Trophoblast cell (in vitro differentiated cells and primary cell): Measurements from ENCODE around the gene PIAS4.
A peak's percentile ranks its signal among the peaks of the same experiment; 100 is the strongest.

Experiments used
- DNase-seq, 2 donors: peaks; one replicate each; pipeline ENCODE4 v3.0.0-alpha.2; 2016
- H2AFZ ChIP-seq: 2 replicates; pipeline ENCODE4 v1.6.1; 2013; ENCODE audit warnings: low read length, moderate library complexity, mild to moderate bottlenecking; ENCODE audit not compliant: insufficient read depth, poor library complexity
- H2AK5ac ChIP-seq: 2 replicates; pipeline ENCODE4 v1.6.1; 2013; ENCODE audit warnings: mild to moderate bottlenecking, low read length
- H2BK120ac ChIP-seq: 2 replicates; pipeline ENCODE4 v1.6.1; 2013; ENCODE audit warnings: low read length, mild to moderate bottlenecking, moderate library complexity; ENCODE audit not compliant: insufficient read depth, poor library complexity
- H2BK12ac ChIP-seq: 2 replicates; pipeline ENCODE4 v1.6.1; 2013; ENCODE audit warnings: mild to moderate bottlenecking, low read length, moderate library complexity
- H2BK5ac ChIP-seq: 2 replicates; pipeline ENCODE4 v1.6.1; 2013; ENCODE audit warnings: low read length, low read depth, moderate library complexity, mild to moderate bottlenecking; ENCODE audit not compliant: poor library complexity
- H3K14ac ChIP-seq: 2 replicates; pipeline ENCODE4 v1.6.1; 2013; ENCODE audit warnings: mild to moderate bottlenecking, low read length
- H3K18ac ChIP-seq: 2 replicates; pipeline ENCODE4 v1.6.1; 2013; ENCODE audit warnings: mild to moderate bottlenecking, low read length
- H3K23ac ChIP-seq: 2 replicates; pipeline ENCODE4 v1.6.1; 2013; ENCODE audit warnings: low read length
- H3K27ac ChIP-seq: 2 replicates; pipeline ENCODE4 v1.5.1; 2013; ENCODE audit warnings: low read depth, mild to moderate bottlenecking, inconsistent platforms, low read length, moderate library complexity
- H3K27me3 ChIP-seq: 2 replicates; pipeline ENCODE4 v1.6.1; 2013; ENCODE audit warnings: inconsistent platforms, mild to moderate bottlenecking, low read length, moderate library complexity; ENCODE audit not compliant: insufficient read depth
- H3K36me3 ChIP-seq, 2 experiments: 1 replicate in 1 of 2; 2 replicates in 1 of 2; pipeline ENCODE4 v1.6.1; 2013; ENCODE audit warnings: low read length in 2 of 2, mild to moderate bottlenecking in 2 of 2, moderate library complexity in 1 of 2; ENCODE audit not compliant: insufficient read depth in 2 of 2, control insufficient read depth in 1 of 2
- H3K4ac ChIP-seq: 2 replicates; pipeline ENCODE4 v1.6.1; 2013; ENCODE audit warnings: low read depth, mild to moderate bottlenecking, low read length, moderate library complexity
- H3K4me1 ChIP-seq, 2 experiments: 1 replicate in 1 of 2; 2 replicates in 1 of 2; pipeline ENCODE4 v1.6.1; 2013; ENCODE audit warnings: low read length in 2 of 2, mild to moderate bottlenecking in 2 of 2, moderate library complexity in 1 of 2; ENCODE audit not compliant: insufficient read depth in 2 of 2, control insufficient read depth in 1 of 2
- H3K4me2 ChIP-seq: 2 replicates; pipeline ENCODE4 v1.6.1; 2013; ENCODE audit warnings: inconsistent platforms, mild to moderate bottlenecking, low read length, moderate library complexity
- H3K4me3 ChIP-seq: 2 replicates; pipeline ENCODE4 v1.5.1; 2013; ENCODE audit warnings: mild to moderate bottlenecking, low read depth, low read length, inconsistent platforms
- H3K79me1 ChIP-seq: one replicate; pipeline ENCODE4 v1.6.1; 2013; ENCODE audit warnings: low read length
- H3K79me2 ChIP-seq: 2 replicates; pipeline ENCODE4 v1.6.1; 2013; ENCODE audit warnings: low read length, mild to moderate bottlenecking; ENCODE audit not compliant: control insufficient read depth, insufficient read depth, poor library complexity
- H3K9ac ChIP-seq: 2 replicates; pipeline ENCODE4 v1.6.1; 2013; ENCODE audit warnings: mild to moderate bottlenecking, low read length
- H3K9me3 ChIP-seq: 2 replicates; pipeline ENCODE4 v1.6.1; 2013; ENCODE audit warnings: low read depth, mild to moderate bottlenecking, control low read depth, inconsistent platforms, low read length; ENCODE audit not compliant: insufficient read depth
- H4K12ac ChIP-seq: 2 replicates; pipeline ENCODE4 v1.6.1; 2013; ENCODE audit warnings: low read depth, mild to moderate bottlenecking, low read length, moderate library complexity
- H4K8ac ChIP-seq: 2 replicates; pipeline ENCODE4 v1.6.1; 2013; ENCODE audit warnings: low read depth, mild to moderate bottlenecking, low read length, moderate library complexity
- H4K91ac ChIP-seq: one replicate; pipeline ENCODE4 v1.6.1; 2013; ENCODE audit warnings: low read depth, mild to moderate bottlenecking, low read length, moderate library complexity
- WGBS: extraction: QIAGEN DNeasy Blood & Tissue Kit; methylation state at CpG from one replicate; pipeline ENCODE4 v1.1.7; 2013; ENCODE audit warnings: missing lambda C conversion rate; ENCODE audit not compliant: insufficient read length, insufficient coverage; ENCODE audit errors: extremely low coverage; 5-methylcytosine and 5-hydroxymethylcytosine counted together

The PIAS4 gene

GRCh38 chr19:3963458-3964255 lies 43.9 kb upstream of the PIAS4 start:
- H3K9me3 ChIP-seq, result peaks cover 8% of the 10 kb centered on the region
- H2BK5ac ChIP-seq, result no peak overlapping the region
- H4K91ac ChIP-seq, result no peak overlapping the region
- H3K14ac ChIP-seq, result no peak overlapping the region
- no peak overlapping the region for H2AK5ac ChIP-seq
- H4K12ac ChIP-seq, result no peak overlapping the region
- peaks cover 21% of the 10 kb centered on the region for H3K79me2 ChIP-seq
- H3K4me3 ChIP-seq, result no peak overlapping the region
- H3K79me1 ChIP-seq, result peaks cover 8% of the 10 kb centered on the region
- no peak overlapping the region for H3K27ac ChIP-seq
- peak overlapping the region; percentile 36 for H3K18ac ChIP-seq
- no peak overlapping the region for H3K23ac ChIP-seq
- no peaks in the 10 kb centered on the region for H3K27me3 ChIP-seq
- no peak overlapping the region for H4K8ac ChIP-seq
- DNase-seq, result peak; percentile 98 to 99
- H3K4me1 ChIP-seq, result peaks cover 18 to 21% of the 10 kb centered on the region in 2 experiments
- no peak overlapping the region for H3K9ac ChIP-seq
- peaks cover 86 to 90% of the 10 kb centered on the region in 2 experiments for H3K36me3 ChIP-seq
- no peak overlapping the region for H3K4me2 ChIP-seq
- H2BK12ac ChIP-seq, result no peak overlapping the region
- H2AFZ ChIP-seq, result no peak overlapping the region
- WGBS, result no CpG with 5 or more reads among the region's 35 CpGs
- no peak overlapping the region for H3K4ac ChIP-seq
- H2BK120ac ChIP-seq, result no peak overlapping the region

- peak; percentile 77 to 79 for DNase-seq
- Histone ChIP-seq H3K9me3 (peaks cover 4% of the 10 kb centered on the region), H2AFZ (no peak overlapping the region), H3K4me2 (no peak overlapping the region), H2BK120ac (no peak overlapping the region), H4K8ac (no peak overlapping the region), H3K79me2 (peaks cover 25% of the 10 kb centered on the region), H2BK12ac (peak overlapping the region; percentile 4), H3K18ac (peak overlapping the region; percentile 49), H3K4me1 (peaks cover 22 to 25% of the 10 kb centered on the region in 2 experiments), H3K27me3 (no peaks in the 10 kb centered on the region), H4K12ac (no peak overlapping the region), H3K36me3 (peaks cover 77 to 82% of the 10 kb centered on the region in 2 experiments), H3K9ac (no peak overlapping the region), H3K4ac (peak overlapping the region; percentile 4), H3K14ac (no peak overlapping the region), H2BK5ac (no peak overlapping the region), H3K79me1 (peaks cover 13% of the 10 kb centered on the region), H3K4me3 (no peak overlapping the region), H3K23ac (no peak overlapping the region), H4K91ac (no peak overlapping the region), H3K27ac (no peak overlapping the region), H2AK5ac (no peak overlapping the region)
- no CpG with 5 or more reads among the region's 60 CpGs for WGBS
Measured at GRCh38 chr19:3964256-3965194, 43.0 kb upstream of the PIAS4 start.

DNA sequence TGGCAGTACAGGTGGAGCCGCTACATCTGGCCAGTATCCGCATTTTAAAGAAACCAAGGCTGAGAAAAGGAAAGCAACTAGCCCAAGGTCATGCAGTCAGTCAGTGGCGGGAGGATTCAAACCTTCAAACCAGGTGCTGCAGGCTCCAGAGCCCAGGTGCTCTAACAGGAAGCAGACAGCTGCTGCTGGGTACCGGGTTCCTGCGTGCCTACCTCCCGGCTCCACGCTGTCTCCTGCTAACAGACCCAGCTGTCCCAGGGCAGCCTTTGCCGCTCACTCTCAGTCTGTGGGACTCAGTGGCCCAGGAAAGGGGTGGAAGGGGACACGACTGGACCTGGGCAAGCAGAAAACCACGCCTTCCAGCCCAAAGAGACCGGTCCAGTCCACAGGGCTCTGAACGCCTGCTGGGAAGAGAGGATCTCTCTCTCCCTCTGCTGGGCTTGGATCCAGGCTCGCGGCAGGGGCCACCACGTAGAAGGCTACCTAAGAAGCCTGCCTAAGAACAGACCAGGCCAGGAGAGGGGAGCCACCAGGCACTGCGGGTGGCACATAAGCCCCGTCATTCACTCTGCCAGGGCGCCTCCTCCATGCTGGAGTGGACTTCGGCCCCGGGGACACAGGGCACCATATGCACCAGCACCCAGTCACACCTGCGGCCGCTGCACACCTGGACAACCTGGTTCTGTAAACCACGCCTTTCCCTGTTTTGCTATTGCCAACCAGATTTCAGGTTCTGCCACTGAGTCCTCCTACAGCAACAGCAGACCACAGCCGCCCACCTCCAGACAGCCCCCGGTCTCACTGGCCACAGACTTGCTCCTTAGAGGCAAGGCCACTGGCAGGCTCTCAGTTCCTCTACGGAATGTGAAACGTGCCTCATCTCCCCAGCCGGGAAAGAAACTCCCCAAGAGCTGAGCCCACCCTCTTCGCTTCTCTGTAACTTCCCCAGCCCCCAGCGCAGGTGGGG lies 41.2 kb upstream of the PIAS4 start:
- no peak overlapping the region for H3K27ac ChIP-seq

More for the DNA sequence above, 41.2 kb upstream of the PIAS4 start:
- H3K4me1 ChIP-seq, result peaks cover 25% of the 10 kb centered on the region in 2 experiments
- no peak overlapping the region for H4K8ac ChIP-seq
- H3K18ac ChIP-seq, result peak overlapping the region; percentile 48
- WGBS, result no CpG with 5 or more reads among the region's 30 CpGs
- H4K91ac ChIP-seq, result no peak overlapping the region
- H3K4ac ChIP-seq, result peak overlapping the region; percentile 82
- H2BK120ac ChIP-seq, result peak overlapping the region; percentile 5
- H3K27me3 ChIP-seq, result no peaks in the 10 kb centered on the region
- H3K36me3 ChIP-seq, result peaks cover 62 to 64% of the 10 kb centered on the region in 2 experiments
- no peak overlapping the region for H3K14ac ChIP-seq
- no peak overlapping the region for H3K4me3 ChIP-seq
- no peak overlapping the region for H3K23ac ChIP-seq
- no peak overlapping the region for H3K9ac ChIP-seq
- no peak overlapping the region for H2AFZ ChIP-seq
- peaks cover 4% of the 10 kb centered on the region for H3K9me3 ChIP-seq
- peaks cover 38% of the 10 kb centered on the region for H3K79me2 ChIP-seq
- no peak overlapping the region for H3K4me2 ChIP-seq
- DNase-seq, result peak in 1 of 2 donors; percentile 55
- no peak overlapping the region for H2AK5ac ChIP-seq
- H2BK5ac ChIP-seq, result no peak overlapping the region
- H2BK12ac ChIP-seq, result no peak overlapping the region
- H4K12ac ChIP-seq, result no peak overlapping the region
- H3K79me1 ChIP-seq, result peaks cover 27% of the 10 kb centered on the region
